HTERT RPE-1 (cell line): Measurements from ENCODE around the gene SEMA6A.

Experiments used
- in situ Hi-C: fragments of 300-500 bp; cut with MboI; formaldehyde crosslinking; loops from 4 replicates; pipeline ENCODE4 v1.14.3; 2020; ENCODE audit warnings: low sequenced_read_pairs

SEMA6A gene, protein sequence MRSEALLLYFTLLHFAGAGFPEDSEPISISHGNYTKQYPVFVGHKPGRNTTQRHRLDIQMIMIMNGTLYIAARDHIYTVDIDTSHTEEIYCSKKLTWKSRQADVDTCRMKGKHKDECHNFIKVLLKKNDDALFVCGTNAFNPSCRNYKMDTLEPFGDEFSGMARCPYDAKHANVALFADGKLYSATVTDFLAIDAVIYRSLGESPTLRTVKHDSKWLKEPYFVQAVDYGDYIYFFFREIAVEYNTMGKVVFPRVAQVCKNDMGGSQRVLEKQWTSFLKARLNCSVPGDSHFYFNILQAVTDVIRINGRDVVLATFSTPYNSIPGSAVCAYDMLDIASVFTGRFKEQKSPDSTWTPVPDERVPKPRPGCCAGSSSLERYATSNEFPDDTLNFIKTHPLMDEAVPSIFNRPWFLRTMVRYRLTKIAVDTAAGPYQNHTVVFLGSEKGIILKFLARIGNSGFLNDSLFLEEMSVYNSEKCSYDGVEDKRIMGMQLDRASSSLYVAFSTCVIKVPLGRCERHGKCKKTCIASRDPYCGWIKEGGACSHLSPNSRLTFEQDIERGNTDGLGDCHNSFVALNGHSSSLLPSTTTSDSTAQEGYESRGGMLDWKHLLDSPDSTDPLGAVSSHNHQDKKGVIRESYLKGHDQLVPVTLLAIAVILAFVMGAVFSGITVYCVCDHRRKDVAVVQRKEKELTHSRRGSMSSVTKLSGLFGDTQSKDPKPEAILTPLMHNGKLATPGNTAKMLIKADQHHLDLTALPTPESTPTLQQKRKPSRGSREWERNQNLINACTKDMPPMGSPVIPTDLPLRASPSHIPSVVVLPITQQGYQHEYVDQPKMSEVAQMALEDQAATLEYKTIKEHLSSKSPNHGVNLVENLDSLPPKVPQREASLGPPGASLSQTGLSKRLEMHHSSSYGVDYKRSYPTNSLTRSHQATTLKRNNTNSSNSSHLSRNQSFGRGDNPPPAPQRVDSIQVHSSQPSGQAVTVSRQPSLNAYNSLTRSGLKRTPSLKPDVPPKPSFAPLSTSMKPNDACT

DNA sequence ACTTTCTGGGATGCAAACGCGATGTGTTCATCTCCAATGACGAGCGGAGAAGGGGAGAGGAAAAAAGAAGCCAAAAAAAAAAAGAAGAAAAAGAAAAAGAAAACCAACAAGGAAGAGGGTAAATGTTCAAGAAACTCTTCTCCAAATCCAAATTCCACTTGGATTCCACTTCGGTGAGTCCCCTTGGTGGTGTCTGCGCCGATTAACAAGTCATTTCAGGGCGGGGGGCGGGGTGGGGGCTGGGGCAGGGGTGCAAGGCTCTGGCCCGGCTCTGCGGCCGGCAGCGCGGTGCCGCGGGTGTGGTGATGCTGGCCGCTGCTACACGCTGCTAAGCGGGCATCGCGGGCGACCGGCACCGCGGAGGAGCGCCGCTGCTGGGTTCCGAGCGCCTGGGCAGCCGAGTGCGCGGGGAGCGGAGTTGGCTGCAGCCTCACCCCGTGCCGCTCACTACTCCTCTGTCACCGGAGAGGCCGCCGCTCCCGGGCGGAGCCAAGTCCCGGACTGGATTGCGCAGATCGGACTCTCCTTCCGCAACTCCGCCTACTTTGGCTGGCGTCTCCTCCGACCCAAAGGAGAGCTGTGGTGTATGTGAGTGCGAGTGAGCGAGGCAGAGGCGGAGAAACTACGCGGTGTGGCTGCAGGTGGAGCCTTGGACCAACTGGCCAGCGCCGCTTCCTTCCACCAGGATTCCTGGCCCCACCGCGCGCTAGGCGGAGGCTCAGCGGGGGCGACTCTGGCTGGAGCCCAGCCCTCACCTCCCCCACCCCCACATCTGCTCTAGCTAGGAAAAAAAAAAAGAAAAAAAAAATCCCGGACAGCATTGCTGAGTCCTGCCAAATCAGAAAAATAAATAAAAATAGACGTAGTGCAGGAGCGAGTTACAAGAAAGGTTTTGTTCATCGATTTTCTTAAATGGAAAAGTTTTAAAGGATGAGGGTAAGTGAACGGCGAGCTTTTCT is at the start of gene SEMA6A:
SEMA6A (minus strand) TSS at position 457 of the 959 bp plus-strand sequence. CDS start 69,879 bp downstream, outside the sequence.
- in situ Hi-C loops: no loop called here

DNA sequence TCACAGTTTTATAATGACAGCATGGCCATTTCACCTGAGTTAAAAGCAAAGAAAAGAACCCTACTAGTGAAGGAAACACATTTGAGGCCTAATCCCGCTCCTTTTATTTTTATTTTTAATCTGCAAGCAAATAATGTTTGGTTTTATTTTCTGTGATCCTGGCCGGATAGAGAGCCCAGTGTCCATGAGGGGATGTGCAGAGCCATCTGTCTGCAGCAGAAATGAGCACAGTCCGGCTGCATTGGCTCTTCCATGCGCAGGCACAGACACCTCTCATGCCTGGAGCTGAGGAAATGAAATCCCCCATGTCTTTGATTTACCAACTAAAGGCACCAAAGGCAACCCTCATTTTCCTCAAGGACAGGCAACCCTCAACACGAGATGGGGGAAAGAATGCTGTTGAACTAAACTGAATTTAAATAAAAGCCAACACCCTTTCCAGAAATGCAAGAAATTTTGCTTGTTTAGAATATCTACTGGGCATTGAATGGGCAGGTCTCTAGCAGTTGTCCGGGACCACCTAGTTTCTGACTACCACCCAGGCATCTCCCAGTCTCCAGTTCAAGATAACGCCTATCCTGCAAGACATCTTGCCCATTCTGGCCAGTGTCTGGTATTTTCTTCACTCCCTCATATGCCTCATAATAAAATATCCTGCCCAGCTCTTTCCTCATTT is 47.9 kb upstream of the SEMA6A start:
- in situ Hi-C loops: no loop called here

DNA sequence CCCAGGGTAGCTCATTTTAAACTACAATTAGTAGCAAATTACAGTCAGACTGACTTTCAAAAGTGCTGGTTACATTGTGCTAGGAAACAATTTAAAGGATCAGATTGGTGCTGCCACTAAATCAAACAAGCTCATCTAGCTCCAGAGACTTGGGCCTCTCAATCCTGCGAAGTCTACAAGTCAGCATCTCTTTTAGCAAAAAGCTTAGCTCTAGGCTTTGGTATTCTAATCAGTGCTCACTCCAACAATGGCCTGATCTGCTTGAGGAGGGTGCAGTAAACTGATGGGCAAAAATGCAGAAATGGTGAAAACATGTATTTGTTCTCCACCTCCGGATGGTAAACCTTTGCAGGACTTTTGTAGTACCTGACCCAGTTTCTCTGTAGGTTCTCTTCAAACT is 47.0 kb upstream of the SEMA6A start:
- in situ Hi-C loops: no loop called here

DNA sequence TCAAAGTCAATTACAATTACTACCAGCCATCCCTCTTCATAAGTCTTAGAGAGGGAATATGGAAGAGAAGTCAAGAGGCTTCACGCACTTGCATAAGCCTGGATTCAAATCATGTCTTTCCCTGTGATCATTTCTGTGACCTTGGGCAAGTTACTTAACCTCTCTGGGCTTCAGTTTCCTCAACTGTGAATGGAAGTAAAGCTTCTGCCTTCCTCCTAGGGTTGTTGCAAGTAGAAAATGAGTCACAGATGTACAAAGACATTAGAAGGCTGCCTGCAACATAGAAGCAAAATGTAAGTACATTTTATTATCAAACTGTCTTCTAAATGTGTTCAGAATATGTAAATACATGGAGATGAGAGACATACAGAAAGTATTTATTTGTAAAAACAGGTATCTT is 42.3 kb upstream of the SEMA6A start:
- in situ Hi-C loops: no loop called here

DNA sequence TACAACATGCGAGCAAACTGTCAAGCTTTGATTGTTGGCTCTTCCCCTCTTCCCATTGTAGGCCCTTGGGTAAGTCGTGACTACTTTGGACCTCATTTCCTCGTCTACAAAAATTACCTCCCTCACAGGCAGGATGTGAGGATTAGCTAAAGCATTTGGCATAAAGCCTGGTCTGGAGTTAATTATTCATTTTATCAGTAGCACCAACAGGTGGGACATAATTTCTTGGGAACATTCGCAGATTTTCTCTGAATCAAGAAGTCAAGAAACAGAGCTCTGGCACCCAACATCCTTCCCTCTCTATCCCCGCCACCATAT is 39.9 kb upstream of the SEMA6A start:
- in situ Hi-C loops: no loop called here

DNA sequence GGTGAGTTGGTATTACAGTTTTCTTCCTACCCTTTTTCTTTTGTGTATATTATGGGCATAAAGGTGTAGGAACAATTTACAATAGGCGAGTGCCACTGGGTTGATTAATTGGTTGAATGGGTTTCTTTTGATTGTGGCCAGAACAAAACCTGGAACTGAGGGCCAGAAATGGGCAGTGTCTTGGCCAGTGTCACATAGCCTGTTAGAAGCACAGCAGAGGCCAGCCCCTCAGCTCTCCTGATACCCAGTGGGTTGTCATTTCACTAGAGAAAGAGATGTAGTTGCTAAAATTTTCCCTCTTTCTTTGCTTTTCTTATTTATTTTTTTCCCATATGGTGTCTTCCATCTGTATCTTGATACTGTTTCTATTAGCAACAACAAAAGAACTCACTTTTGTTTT is 38.8 kb upstream of the SEMA6A start:
- in situ Hi-C loops: no loop called here

DNA sequence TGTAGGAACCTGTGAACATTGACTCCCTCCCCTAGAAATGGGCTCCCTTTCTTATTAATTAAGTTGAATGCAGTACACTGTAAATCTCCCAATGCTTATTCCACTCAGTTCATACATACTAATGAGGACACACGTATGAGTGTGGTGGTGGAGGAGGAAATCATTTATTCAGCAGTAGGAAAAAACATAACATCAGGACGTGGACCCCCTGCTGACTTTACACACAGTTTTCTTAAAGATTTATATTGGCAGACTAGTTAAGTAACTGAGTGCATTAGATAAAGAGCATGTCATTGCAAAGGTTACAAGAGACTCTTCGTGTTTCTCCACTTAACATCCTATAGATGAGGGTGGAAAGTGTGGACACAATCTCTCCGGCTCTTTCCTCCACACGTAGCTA is 37.8 kb upstream of the SEMA6A start:
- in situ Hi-C loops: no loop called here

DNA sequence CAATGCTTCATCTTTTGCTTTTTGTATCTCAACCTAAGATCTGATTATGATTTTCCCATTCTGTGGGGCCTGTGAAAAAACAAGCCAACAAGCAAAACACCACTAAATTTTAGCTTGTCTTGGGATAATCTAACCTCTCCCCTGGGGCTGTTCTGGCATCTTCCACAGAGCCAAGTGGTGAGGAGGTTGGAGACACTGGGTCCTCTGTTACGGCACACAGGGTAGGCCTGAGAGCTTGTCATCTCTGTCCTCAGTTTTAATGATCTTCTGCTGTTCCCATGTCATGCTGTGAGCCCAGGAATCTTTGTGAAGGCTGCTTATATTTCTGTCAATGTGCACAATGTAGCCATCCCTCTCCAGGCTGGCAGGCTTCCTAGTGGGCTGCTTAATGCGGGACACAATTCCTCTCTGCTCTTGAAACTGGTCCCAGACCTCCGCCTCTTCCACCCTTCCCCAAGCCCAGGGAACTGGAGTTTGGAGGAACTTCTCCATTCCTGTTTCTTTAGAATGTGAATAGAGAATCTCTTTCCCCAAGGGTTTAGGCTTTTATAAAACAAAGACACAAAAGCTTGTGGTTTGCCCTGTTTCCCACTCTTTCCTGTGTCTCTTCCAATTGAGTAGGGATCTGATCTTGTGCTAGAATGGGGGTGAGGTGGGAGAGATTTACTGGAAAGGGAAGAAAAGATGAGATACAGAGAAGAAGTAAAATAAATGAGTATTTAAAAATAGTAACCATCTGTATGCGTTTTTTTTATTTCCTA is 30.9 kb upstream of the SEMA6A start:
- in situ Hi-C loops: no loop called here

DNA sequence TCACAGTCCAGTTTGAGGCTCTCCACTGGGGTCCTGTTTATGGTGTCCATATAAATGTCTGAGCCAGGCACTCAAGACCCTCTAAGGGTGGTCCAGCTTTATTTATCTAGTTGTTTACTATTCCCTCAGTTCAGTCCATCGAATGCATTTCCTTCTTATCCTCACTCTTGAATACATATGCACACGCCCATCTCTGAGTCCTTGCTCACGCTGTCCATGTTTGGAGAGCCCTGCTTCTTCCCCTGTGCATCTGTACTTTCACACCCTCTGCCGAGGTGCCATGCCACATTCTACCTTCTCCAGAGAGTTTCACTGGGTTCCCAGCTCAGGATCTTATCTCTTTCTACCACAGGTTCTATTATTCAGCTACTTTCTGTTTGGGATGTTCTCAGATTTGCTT is 30.2 kb upstream of the SEMA6A start:
- in situ Hi-C loops: no loop called here

DNA sequence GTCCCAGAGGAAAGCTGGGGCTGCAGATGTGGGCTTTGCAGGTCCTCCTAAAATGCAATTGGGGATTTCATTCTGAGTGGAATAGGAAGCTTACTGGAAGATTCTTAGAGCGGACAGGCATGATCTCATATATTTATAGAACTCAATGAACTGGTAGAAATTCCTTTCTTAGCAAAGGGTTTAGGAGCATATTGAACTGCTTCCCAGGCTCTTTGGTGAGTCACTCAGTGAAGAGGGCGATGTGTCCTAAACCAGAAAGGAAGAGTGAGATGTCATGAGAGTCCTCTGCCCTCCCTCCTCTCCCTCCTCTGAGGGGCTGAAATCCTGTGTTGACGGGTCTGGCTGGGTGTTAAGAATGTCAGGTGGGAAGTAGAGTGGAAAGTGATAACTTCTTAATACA is 26.3 kb upstream of the SEMA6A start:
- in situ Hi-C loops: no loop called here

DNA sequence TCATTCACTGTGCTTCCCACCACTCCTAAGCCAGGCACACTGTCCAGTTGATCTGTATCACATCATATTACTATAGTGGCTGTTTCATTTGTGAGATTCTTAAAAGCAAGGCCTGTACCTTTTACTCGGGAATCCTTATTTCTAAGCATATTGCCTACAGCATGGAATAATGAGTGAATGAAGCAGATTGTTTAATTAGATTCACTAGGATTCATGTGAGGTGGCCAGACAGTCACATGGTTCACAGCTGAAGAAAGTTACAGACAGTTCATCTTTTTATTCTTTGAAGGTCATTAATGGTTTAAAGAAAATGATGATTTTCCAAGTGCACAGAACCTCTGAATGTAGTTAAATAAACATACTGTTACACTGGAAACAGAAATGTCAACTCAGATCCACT is 24.3 kb upstream of the SEMA6A start:
- in situ Hi-C loops: no loop called here

DNA sequence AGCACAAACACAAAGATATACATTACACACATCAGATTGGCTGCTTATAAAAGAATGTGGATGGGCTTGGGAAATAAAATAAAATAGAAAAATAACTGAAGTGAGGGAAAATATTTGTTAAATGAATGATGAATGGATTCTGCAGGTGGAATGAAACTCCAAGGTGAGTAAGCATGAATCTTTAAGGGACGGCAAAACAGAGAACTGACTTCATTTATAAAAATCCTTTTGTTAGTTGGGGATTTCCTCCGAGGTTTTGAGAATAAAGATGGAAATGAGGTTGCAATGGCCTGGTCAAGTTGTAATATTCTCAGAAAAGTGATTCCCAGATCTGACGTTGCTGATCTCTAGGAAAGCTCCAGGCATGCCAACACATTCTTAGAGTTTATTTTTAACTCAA is 20.9 kb upstream of the SEMA6A start:
- in situ Hi-C loops: no loop called here

DNA sequence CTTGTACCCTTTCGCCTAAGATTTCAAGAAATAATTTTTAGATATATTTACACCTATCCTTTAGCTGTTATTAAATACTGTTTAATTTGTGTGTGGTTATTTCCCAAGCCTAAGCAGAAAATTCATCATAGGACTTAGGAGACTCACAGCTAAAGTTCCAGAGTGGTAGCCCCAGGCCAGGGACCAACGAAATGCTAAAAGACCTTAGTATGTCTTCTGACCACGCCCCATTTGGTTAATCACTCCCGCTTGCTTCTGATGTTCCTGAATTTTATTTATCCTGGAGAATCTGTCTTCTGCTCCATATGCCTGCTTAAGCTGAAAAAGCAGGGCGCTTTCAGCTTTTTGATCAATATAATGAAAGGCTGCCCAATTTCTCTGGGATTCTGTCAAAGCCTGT is 18.7 kb upstream of the SEMA6A start:
- in situ Hi-C loops: no loop called here

DNA sequence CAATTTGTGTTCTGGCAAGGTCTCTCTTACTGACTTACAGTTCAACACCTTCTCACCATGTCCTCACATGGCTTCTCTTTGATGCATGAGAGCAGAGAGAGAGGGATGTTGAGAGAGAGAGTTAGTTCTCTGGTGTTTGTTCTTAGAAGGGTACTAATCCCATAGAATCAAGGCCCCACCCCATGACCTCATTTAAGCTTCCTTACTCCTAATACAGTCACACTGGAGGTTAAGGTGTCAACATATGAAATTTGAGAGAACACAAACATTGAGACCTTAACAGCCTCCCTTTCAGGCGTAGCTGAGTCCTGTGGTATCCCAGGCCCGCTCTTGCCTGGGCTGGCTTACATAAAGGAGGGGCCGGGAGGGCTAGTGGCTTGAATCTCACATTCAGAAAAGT is 10.6 kb upstream of the SEMA6A start:
- in situ Hi-C loops: no loop called here

DNA sequence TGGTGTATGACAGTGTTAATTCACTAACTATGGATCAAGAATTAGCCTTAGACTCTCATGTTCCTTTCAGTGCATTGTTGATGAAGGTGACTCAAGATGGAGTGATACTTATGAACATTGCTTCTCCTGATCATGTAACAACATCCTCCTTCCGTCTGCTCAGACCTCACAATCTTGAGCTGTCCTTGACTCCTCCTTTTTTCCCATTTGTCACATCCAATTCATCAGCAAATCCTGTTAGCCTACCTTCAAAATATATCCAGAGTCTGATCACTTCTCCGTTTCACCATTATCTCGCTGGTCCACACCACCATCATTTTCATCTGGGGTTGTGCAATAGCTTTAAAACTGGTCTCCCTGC is 9.2 kb upstream of the SEMA6A start:
- in situ Hi-C loops: no loop called here

DNA sequence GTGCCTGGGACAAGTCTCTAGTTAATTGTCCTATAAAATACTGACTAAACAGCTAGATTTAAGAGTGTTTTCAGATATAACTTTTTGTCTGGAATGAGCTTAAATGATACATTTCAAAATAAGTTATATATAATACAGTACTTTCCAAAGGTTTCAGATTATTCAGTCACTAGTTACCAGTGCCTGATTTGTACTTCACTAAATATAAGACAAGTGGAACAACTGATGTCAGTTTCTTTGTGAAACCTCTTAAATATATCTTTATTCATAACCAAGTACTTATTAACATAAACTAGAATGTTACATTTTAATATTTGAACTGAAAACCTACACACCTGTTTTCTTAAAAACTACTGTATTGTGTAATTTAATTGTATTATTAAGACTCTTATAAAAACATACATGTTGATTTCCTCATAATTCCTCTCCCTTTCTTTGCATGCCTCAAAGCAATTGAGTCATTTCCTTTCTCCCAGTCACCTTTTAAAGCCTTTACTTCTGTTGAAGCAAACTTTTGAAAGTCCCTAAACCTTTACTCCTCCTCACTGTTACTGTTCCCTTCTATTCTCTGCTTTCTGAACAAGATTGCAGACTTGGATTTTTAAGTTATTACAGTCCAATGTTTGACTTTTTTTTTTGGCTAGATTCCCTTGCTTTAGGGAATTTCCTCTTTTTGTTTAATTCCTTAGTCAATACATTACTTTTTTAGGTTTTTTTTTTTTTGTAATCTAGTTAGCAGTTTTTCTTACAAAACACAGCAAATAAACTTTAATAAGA is 8.7 kb upstream of the SEMA6A start:
- in situ Hi-C loops: no loop called here

DNA sequence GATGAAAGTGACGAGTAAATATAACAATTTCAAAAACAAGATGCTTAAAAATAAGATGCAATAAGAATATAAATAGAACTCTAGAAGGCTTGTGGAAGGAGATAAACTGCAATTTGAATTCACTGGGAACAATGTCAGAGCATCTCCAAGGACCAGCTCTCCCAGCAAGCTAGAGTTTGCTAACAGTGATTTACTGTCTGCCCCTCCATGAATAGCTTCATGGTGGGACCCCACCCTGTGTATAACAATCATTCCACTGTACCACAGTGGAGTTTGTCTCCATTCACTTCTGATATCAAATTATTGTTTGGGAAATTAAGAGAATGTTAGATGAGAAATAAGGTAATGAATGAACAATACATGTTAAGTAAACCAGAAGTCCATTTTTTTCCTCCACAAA is 7.3 kb upstream of the SEMA6A start:
- in situ Hi-C loops: no loop called here

DNA sequence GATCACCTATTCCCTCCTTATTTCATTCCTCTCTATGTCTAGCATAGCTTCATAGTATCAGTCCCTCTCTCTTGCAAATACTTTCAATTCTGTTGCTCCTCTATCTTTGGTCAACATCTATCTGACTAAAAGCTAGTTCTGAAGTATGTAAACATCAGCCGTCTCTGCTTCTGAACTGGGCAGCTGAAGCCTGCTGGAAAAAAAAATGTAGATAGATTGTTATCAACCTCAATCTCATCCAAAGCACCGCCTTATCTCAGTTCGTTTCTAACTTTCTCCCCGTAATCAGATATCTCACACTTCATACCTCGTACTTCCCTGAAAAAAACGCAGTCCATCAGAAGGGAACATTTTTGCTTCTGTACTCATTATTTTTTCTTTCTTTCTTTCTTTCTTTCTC is 4.5 kb upstream of the SEMA6A start:
- in situ Hi-C loops: no loop called here

DNA sequence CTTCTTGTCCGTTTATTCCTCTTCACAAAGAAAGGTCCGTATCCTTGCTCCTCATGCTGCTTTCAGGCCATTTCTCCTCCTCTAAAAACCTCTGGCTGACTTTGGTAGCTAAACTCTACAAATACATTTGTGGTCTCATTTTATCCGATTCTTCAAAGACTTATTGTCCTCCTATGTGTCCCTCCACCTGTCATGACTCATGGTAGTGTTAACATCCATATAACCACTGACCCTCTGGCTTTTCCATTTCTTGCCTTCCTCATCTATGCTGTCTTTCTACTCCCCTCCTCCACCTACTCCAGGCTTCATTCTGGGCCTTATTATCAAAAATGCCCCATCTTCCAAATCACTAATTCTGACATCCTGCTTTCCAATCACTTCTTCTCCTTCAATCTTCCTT is 4.1 kb upstream of the SEMA6A start:
- in situ Hi-C loops: no loop called here
